ENCODE results near the gene BICDL2. TPM values are rescaled to one million over a fixed set of nuclear protein-coding genes. Genes with fewer than 3 reads are reported as not detected.

The BICDL2 gene
- total RNA-seq, 1 donor from 2014 or later: not detected

GRCh38 chr16:2980227-2981176 lies 56.2 kb downstream of the BICDL2 start, which contains the start of gene PKMYT1:
PKMYT1 (minus strand) TSS chr16:2980446; CDS start chr16:2979657, 789 bp downstream.
- peak; percentile 97 for ATAC-seq (ENCODE audit: poor library complexity)
- DNase-seq: peak; percentile 95
- intact Hi-C loops (cut with DNase I): no loop called here

GRCh38 chr16:2979669-2980226 lies 57.0 kb downstream of the BICDL2 start:
- no peak for DNase-seq
- no peak for ATAC-seq (ENCODE audit: poor library complexity)
- intact Hi-C loops (cut with DNase I): no loop called here

Other genes starting within 250 kb of the BICDL2 start
- not detected for gene PRSS33, start 249.4 kb downstream of the BICDL2 start, total RNA-seq
- not detected for gene PRSS41, start 238.5 kb downstream of the BICDL2 start, total RNA-seq
- not detected for gene PRSS21, start 219.7 kb downstream of the BICDL2 start, total RNA-seq
- gene ZG16B, start 206.6 kb downstream of the BICDL2 start, total RNA-seq: not detected
- gene PRSS22, start 178.8 kb downstream of the BICDL2 start, total RNA-seq: not detected
- 27.9 TPM for gene FLYWCH2, start 153.7 kb downstream of the BICDL2 start, total RNA-seq
- 36.8 TPM for gene FLYWCH1, start 125.0 kb downstream of the BICDL2 start, total RNA-seq
- not detected for gene KREMEN2, start 72.7 kb downstream of the BICDL2 start, total RNA-seq
- 7.7 TPM for gene PAQR4, start 67.6 kb downstream of the BICDL2 start, total RNA-seq
- 1.1 TPM for gene PKMYT1, start 56.5 kb downstream of the BICDL2 start, total RNA-seq
- 0.73 TPM for gene CLDN9, start 24.0 kb downstream of the BICDL2 start, total RNA-seq
- gene CLDN6, start 18.8 kb downstream of the BICDL2 start, total RNA-seq: not detected
- 29.4 TPM for gene TNFRSF12A, start 16.6 kb downstream of the BICDL2 start, total RNA-seq
- gene HCFC1R1, start 13.0 kb downstream of the BICDL2 start, total RNA-seq: 53.5 TPM
- gene THOC6, start 12.9 kb downstream of the BICDL2 start, total RNA-seq: 11.0 TPM
- gene MMP25, start 9.6 kb upstream of the BICDL2 start, total RNA-seq: 1.3 TPM
- gene IL32, start 28.7 kb upstream of the BICDL2 start, total RNA-seq: 42.6 TPM
- not detected for gene ZSCAN10, start 62.4 kb upstream of the BICDL2 start, total RNA-seq
- gene ZNF205, start 75.6 kb upstream of the BICDL2 start, total RNA-seq: 6.9 TPM
- gene ZNF213, start 98.1 kb upstream of the BICDL2 start, total RNA-seq: 6.1 TPM
- gene OR1F1, start 151.3 kb upstream of the BICDL2 start, total RNA-seq: not detected
- 4.1 TPM for gene ZNF200, start 198.2 kb upstream of the BICDL2 start, total RNA-seq
- 0.78 TPM for gene MEFV, start 219.7 kb upstream of the BICDL2 start, total RNA-seq
- gene ZNF263, start 246.5 kb upstream of the BICDL2 start, total RNA-seq: 7.9 TPM

Measured in Right ventricle myocardium superior (tissue), 1 donor.